Stimulated activated CD8-positive, alpha-beta memory T cell treated with anti-CD3 and anti-CD28 coated beads, Interleukin-15, amount 100 ng/mL, for 48 hours (primary cell): Measurements from ENCODE around the gene SLFN12.
"Not testable (repeated sequence)": the region's sequence is repeated elsewhere in the genome, so short reads cannot be mapped to it uniquely, and the experiment has no call there.

Experiments used
- DNase-seq, 2 donors: peaks; one replicate each; pipeline ENCODE4 v3.0.0-alpha.2; 2020; ENCODE audit warnings: low read depth in 2 of 2

Gene SLFN12

DNA sequence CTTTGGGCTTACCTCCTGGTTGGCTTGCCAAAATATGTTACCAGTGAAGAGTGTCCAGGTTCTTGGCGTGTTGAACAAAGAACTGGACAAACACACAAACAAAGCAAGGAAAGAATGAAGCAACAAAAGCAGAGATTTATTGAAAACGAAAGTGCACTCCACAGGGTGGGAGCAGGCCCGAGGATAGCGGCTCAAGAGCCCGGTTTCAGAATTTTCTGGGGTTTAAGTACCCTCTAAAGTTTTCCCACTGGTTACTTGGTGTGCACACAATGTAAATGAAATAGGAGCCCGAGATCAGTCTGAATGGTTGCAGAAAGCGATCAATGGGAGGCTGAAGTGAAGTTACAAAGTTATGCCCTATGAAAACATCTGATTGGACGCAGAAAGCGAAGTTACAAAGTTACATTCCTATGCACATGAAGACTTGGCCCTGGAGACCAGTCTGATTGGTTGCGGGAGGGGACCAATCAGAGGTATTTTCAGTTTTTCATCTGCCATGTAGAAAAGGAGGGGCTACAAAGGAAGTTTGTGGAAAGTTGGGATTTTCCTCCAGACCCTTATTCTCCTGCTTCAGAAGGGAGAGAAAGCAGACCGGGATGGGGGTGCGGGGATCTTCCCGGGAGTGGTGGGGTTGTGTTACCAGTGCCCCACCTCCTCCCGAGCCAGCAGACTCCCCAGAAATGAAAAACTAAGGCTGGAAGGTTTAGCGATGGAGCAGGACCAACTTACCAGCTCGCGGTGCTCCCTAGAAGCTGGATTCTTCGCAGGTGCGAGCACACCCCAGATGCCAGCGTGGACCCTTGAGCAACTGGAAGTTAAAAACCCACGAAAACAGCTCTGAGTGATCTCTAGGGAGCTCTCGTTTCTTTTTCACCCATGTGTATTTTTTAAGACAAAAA, at the start of gene SLFN12:
Gene SLFN12, minus strand, starts transcription at position 325 of the 899 bp plus-strand sequence. CDS start 9,472 bp downstream, outside the sequence.
- no peak for DNase-seq

DNA sequence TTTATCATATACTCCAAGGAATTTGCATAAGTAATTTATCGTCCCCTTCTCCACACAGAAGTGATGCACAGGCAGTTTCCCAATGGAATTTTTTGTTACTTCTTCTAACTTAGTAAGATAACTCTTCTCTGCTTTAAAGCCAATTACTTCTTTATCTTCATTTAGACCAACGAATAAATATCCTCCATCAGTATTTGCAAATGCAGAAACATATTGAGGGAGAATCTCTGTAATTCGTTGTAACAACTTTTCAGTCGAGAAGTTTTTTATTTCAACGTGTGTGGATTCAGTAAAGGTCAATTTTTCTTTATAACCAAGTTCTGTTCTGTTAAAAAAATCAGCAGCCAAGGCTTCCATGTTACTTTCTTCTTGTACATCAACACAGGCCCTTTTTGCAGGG, 47.0 kb upstream of the SLFN12 start:
- no peak for DNase-seq

DNA sequence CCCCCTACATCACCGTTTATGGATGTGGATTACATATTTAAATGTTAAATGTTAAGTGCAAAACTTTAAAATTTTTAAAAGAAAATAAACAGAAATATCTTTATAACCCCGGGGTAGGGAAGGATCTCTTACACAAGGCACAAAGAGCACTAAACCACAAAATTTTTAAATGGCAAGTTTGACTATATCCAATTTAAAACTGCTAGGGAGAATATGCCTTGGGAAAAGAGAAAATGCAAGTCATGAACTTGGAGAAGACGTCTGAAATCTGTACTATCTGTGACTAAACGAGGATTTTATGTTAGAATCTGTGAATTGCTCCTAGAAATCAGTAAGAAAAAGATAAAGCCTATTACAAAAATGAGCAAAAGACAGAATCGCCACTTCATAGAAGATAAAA, 44.9 kb upstream of the SLFN12 start:
- DNase-seq: no peak

DNA sequence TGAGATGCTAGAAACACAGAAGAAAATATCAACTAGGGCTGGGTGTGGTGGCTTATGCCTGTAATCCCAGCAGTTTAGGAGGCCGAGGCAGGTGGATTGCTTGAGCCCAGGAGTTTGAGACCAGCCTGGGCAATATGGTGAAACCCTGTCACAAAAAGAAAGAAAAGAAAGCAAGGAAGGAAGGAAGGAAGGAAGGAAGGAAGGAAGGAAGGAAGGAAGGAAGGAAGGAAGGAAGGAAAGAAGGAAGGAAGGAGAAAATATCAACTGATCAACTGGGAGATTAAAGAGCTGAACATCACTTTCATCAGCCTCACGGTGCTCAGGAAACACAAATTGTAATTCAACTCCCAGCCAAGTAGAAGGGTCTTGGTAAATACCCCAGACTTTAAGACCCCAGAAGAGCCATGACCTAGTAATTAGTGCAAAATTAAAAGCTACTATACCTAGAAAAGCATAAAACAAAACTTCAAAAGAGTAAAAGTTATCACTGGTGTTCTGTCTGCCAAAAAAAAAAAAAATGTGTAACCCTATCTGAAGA, 44.1 kb upstream of the SLFN12 start:
- DNase-seq: no peak

DNA sequence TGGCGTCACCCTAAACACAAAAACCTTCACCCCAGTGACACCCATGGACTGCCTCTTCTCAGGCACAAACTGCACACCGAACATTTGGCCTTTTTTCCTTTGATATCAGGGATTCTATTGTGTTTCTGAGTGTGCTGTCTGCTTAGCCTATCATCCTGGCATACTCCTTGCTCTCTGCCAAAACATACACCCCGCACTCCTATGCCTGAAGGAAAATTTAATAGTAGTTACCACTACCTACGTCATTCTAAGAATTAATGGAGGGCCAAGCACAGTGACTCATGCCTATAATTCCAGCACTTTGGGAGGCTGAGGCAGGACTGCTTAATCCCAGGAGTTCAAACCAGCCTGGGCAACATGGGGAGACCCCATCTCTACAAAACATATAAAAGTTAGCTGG, 36.2 kb upstream of the SLFN12 start:
- DNase-seq: no peak

DNA sequence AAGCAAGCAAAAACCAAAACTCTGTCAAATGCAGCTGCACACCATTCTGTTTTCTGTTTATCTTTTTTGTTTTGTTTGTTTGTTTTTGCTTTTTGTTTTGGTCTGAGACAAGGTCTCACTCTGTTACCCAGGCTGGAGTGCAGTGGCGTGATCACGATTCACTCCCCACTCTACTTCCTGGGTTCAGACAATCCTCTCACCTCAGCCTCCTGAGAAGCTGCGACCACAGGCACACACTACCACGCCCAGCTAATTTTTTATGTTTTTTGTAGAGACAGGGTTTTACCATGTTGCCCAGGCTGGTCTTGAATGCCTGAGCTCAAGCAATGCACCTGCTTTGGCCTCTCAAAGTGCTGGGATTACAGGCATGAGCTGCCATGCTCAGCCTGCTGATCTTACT, 35.5 kb upstream of the SLFN12 start:
- DNase-seq: no peak

DNA sequence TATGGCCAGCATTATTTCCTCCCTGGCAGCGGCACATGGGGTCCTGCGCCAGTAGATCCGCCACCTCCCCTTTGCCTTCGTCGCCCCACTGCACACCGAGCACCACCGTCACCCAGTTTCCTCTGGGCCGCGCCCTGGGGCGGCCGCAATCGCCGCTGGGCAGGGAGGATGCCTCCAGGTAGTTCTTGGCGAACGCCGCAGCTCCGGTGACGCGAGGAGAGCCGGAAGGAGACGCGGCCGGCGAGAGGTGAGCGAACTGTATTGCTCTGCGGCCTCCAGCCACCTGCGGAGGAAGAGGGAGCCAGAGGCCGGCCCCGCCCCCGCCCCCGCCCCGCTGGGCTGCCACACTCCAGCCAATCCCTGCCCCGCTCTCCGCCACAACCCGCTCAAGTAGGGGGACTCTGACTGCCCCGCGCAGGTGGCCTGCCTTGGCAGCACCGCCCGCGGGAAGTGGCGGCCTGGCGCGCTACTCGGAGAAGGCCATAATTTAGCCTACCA, 28.1 kb upstream of the SLFN12 start:
- peak; percentile 44 to 53 for DNase-seq

DNA sequence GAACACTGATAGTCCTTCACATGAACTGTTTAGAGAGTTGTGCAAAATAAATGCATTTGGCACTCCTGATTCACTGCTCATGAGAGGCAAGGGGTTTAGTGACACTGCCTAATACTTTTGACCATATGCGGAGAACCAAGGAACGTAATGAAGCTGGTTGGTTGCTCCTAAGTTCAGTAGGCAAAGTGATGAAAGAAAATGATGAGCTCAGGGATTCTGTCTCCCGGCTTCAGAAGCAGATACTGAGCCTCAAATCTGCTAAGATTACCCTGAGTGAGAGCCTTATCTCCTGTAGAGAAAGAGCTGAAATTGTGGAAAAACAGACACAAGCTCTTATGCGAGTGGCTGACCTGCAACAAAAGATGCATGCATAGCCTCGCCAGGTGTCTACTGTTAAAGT, 21.7 kb upstream of the SLFN12 start:
- DNase-seq: not testable (repeated sequence)

DNA sequence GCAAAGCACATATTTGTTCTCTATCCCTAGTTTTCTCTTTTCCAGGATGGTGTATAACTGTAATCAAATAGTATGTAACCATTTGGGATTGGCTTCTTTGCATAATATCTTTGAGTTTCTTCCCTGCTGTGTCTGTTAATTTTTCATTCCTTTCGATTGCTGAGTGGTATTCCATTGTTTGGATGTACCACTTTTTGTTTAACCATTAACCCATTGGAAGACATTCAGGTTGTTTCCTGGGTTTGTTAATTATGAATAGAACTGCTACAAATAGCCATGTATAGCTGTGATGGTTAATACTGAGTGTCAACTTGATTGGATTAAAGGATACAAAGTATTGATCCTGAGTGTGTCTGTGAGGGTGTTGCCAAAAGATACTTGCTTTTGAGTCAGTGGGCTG, 20.9 kb upstream of the SLFN12 start:
- no peak for DNase-seq

DNA sequence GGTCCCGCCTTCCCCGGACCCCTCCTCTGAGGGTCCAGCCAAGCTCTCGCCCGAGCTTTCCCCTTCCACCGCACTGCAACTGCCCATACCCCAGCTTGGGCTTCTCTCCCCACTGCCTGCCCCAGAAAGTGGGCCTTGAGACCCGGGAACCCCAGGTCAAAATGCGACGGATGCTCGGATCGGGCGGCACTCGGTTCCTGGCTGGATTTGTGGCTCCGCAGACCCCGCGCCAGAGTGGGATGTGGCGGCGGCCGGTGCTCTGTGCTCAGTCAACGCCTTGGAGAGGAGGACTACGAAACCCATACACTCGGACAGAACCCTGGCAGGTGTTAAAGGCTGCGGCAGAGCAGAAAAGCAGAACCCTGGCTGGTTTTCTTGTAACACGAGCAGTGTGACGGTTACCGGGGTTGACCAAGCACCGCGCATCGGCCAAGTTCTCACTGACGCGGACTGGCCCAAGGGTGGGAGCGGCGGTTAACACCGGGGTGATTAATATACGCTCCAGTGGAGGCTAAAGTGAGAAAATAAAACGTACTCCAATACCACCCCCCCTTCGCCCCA, 17.2 kb upstream of the SLFN12 start:
- DNase-seq: no peak

DNA sequence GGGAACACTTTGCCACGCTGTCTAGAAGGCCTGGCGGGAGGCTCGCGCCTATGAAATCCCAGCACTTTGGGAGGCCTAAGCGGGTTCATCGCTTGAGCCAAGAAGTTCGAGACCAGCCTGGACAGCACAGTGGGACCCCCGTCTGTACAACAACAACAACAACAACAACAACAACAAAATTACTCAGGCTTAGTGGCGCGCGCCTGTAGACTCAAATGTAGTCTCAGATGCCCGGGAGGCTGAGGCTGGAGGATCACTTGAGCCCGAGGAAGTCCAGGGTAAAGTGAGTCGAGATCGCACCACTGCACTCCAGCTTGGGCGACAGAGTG, 16.6 kb upstream of the SLFN12 start:
- no peak for DNase-seq

DNA sequence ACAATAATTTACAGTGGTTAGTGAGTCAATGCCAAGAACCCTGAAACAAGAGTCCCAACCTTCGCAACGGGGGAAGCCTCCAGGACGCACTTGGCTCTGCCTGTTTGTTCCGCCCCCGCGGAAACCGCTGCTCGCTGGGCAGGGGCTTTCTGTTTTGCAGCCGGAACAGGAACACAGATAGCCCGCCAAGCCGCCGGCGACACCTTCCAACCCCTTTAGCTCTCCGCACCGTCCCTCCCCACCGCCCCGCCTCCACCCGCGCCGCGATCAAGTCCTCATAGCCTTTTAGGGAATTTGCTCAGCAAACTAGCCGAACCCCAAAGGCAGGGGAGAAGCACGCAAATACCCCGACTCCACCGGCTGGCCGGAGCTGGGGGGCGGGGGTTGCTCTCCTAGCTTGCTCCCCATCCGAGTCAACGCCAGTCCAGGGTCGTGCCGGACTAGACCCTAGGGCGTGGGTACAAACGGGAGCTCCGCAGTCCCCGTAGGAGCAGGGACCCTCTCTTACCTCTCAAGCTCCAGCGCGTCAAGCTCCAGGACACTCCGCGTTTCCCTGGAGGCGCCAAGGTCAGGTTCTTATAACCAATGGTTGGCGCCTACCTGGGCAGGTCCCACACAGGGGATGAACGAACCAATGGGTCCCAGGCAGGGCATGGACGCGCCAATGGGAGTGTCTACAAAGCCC, 16.1 kb upstream of the SLFN12 start, which contains the start of gene SLFN13:
Gene SLFN13, minus strand, starts transcription at position 553 of the 685 bp plus-strand sequence. CDS start 3,086 bp downstream, outside the sequence.
- peak; percentile 93 to 94 for DNase-seq

DNA sequence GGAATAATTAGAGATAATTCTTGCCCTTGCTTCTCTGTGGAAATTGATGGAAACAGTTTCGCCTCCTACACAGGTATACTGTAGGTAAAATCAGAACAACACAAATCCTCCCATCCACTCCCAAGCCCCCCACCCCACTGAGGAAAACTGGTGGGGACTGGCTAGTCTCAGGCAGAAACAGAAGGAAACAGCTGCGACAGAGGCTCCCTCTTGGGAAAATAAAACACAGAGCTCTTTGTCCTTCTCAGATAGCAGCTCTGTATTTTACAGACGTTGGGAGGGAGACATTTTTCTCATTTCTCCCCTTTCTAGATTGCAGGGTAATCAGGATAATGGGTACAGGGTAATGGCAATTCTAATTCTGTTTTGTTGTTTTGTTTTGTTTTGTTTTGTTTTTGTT, 15.2 kb upstream of the SLFN12 start:
- no peak for DNase-seq

DNA sequence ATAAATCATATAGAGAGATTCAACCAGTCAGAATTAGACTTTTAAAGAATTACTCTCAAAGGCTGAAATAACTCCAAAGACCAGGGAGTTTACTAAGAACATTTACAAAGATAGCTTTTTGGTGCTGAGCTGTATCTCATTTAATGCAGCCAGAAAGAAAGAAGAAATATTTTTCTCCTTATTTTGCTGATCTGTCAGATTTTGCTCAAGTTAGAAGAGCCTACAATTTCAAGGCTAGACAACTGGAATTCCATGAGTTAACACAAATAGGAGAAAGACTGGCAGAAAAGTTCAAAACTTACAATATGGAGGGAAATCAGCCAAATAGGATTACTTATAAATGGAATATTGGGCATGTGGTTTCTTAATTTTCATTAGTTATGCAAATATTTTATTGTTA, 6.1 kb upstream of the SLFN12 start:
- no peak for DNase-seq

DNA sequence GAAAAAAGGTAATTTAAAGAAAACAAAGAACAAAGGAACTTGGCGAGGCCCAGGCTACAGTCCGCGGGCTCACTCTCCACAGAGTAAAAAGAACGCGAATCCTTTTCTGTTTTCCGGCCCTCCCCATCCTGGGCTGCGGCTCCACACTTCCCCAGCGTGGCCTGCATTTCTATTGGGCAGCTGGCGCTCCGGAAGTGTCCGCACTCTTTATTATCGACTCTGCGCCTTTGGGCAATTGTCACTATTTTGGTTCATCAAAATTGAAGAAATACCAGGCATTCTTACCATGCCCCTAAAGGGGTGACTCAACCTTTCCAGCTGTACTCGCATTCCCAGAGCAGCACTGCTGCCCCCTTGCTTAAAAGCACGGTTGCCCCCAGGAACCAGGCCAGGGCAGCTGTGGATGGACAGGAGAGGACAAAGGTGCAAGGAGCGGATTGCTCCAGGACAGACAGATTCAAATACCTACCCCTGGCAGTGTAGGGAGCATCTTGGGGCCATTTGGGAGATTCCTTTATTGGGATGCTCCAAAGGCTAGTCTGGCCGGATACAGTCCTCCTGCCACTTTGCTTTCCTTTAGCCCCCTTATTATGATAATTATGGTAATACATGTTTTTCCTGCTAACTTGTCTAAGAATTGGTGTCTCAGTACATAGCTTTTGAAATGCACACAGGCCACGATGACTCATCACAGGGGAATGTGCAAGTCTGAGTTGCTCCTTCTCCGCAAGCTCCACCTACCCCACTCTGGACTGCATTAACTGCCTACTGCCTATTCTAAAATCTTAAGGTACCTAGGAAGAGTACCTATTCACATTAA, 985 bp upstream of the SLFN12 start:
- DNase-seq: peak; percentile 60 to 68

DNA sequence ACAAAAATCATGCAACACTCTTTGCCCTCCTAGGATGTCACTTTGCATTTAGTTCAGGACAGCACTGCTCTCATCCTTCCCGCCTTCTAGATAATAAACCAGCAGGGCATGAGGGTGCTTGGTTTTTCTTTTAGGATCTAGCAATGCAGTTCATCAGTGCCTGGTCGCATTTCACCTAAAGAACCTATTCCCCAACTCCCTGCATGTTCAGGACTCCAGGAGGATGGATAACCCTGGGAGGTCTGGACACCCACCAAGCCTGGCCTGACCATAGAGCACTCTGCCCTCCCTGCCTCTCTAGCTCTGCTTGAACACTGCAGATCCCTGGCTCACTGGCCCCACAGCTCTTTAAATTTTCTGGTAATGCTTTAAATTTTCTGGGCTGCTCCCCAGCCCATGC, 2.6 kb downstream of the SLFN12 start:
- DNase-seq: no peak

DNA sequence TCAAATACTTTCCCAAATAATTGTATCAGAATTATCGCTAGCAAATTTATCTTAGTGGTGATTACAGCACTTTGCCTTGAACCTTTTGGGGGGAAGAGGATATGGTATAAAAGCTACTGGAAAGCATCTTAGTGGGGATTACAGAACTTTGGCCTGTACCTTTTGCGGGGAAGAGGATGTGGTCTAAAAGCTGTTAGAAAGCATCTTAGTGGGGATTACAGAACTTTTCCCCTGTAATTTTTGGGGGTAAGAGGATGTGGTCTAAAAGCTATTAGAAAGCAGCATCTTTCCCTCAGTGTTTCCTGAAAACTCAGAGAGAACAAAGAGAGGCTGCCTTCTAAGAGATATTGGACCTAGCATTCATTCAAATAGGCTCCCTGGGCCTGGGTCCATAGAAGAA, 4.1 kb downstream of the SLFN12 start:
- no peak for DNase-seq

DNA sequence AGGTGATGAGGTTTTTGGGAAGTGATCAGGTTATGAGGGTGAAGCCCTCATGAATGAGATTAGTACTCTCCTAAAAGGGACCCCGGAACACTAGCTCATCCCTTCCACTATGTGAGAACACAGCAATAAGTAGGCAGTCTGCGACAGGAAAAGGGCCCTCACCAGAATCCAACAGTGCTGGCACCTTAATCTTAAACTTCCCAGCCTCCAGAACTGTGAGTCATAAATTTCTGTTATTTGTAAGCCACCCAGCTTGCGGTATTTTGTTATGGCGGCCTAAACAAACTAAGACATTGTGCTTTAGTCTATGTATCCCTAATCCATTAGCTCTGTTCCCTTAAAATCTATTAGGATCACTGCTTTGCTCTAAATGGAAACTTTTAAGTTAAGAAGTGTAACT, 8.5 kb downstream of the SLFN12 start:
- no peak for DNase-seq

DNA sequence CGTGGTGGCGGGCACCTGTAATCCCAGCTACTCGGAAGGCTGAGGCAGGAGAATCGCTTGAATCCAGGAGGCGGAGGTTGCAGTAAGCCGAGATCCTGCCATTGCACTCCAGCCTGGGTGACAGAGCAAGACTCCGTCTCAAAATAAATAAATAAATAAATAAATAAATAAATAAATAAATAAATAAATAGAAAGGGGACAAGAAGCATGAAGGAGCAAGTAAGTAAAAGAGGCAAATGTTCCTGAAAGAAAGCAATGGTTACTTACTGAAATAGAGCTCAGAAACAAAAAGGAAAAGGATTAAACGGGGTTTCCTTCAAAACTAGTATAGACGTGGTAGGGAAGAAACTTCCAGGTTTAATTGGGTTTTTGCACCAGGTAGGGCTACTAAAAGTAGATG, 11.2 kb downstream of the SLFN12 start:
- DNase-seq: not testable (repeated sequence)

DNA sequence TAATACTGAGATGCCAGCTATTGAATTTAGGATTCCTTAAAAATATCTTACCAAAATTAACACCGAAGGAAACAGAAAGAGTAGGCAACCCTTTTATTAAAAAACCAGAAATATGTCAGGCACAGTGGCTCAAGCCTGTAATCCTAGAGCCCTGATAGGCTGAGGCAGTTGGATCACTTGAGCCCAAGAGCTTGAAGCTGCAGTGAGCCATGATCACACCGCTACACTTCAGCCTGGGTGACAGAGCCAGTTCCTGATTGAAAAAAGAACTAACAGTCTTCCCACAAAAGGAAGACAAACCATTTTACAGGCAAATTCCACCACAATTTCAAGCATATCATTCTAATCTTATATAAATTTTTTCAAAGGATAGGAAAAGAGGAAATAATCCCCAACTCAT, 15.6 kb downstream of the SLFN12 start:
- no peak for DNase-seq

DNA sequence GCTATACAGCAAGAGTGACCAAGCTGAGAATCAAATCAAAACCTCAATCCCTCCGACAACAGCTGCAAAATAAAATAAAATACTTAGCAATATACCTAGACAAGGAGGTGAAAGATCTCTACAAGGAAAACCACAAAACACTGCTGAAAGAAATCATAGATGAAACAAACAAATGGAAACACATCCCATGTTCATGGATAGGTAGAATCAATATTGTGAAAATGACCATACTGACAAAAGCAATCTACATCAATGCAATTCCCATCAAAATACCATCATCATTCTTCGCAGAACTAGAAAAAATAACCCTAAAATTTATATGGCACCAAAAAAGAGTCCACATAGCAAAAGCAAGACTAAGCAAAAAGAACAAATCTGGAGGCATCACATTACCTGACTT, 17.6 kb downstream of the SLFN12 start:
- not testable (repeated sequence) for DNase-seq
